ENCODE results near the gene VWA2.

DNA sequence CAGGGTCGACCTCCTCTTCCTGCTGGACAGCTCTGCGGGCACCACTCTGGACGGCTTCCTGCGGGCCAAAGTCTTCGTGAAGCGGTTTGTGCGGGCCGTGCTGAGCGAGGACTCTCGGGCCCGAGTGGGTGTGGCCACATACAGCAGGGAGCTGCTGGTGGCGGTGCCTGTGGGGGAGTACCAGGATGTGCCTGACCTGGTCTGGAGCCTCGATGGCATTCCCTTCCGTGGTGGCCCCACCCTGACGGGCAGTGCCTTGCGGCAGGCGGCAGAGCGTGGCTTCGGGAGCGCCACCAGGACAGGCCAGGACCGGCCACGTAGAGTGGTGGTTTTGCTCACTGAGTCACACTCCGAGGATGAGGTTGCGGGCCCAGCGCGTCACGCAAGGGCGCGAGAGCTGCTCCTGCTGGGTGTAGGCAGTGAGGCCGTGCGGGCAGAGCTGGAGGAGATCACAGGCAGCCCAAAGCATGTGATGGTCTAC is 46.9 kb downstream of the VWA2 start:
- TF ChIP-seq, protein P1, sequence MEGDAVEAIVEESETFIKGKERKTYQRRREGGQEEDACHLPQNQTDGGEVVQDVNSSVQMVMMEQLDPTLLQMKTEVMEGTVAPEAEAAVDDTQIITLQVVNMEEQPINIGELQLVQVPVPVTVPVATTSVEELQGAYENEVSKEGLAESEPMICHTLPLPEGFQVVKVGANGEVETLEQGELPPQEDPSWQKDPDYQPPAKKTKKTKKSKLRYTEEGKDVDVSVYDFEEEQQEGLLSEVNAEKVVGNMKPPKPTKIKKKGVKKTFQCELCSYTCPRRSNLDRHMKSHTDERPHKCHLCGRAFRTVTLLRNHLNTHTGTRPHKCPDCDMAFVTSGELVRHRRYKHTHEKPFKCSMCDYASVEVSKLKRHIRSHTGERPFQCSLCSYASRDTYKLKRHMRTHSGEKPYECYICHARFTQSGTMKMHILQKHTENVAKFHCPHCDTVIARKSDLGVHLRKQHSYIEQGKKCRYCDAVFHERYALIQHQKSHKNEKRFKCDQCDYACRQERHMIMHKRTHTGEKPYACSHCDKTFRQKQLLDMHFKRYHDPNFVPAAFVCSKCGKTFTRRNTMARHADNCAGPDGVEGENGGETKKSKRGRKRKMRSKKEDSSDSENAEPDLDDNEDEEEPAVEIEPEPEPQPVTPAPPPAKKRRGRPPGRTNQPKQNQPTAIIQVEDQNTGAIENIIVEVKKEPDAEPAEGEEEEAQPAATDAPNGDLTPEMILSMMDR (IDR thresholded peaks at IDR 0.05): no peak
- TF ChIP-seq POLR2A (IDR thresholded peaks at IDR 0.05) (no peak), POLR2AphosphoS5 (IDR thresholded peaks at IDR 0.05) (no peak), EP300 (IDR thresholded peaks at IDR 0.05; ENCODE audit: low read depth) (no peak)

All from transverse colon (tissue), 4 donors.